Measurements from ENCODE around the gene COL4A2.

GRCh38 chr13:110393761-110394160, 86.7 kb downstream of the COL4A2 start:
- TF ChIP-seq POLR2A (IDR thresholded peaks at IDR 0.05) (no peak), CTCF (IDR thresholded peaks at IDR 0.05) (no peak)
